Activated CD4-positive, alpha-beta T cell treated with anti-CD3 and anti-CD28 coated beads, Interleukin-2, amount 10 ng/mL, durations not matched to agents 24 days and 14 days (primary cell): ENCODE results near the gene PCTP. TPM values are rescaled to one million over a fixed set of nuclear protein-coding genes. Genes with fewer than 3 reads are reported as not detected.

Experiments
- DNase-seq: peaks from one replicate; pipeline ENCODE4 v3.0.0; 2022
- H3K27ac Mint-ChIP-seq: one replicate; pipeline ENCODE4 v1.8.0; 2022; ENCODE audit warnings: mild to moderate bottlenecking, mixed read lengths
- H3K27me3 Mint-ChIP-seq: one replicate; pipeline ENCODE4 v1.8.0; 2022; ENCODE audit warnings: mixed read lengths
- H3K36me3 Mint-ChIP-seq: one replicate; pipeline ENCODE4 v1.8.0; 2022; ENCODE audit warnings: low read depth, mild to moderate bottlenecking, mixed read lengths
- H3K4me1 Mint-ChIP-seq: one replicate; pipeline ENCODE4 v1.8.0; 2021; ENCODE audit warnings: mixed read lengths
- H3K4me3 Mint-ChIP-seq: one replicate; pipeline ENCODE4 v1.8.0; 2022; ENCODE audit warnings: mild to moderate bottlenecking, moderate library complexity, mixed read lengths
- H3K9me3 Mint-ChIP-seq: one replicate; pipeline ENCODE4 v1.8.0; 2021; ENCODE audit warnings: mixed read lengths
- intact Hi-C: fragments of 100-400 bp; cut with micrococcal nuclease; formaldehyde crosslinking; loops from one replicate; pipeline ENCODE4 v1.15.1; 2023
- total RNA-seq: library from RNA; stranded (reverse); gene quantifications from 2 replicates; pipeline ENCODE4 v1.2.3, GENCODE V29; 2022

Gene PCTP
- total RNA-seq, 1 donor from 2014 or later: 6.4 TPM

- Mint-ChIP-seq H3K27me3 (peaks cover 6% of the 10 kb centered on the region), H3K27ac (no peak overlapping the region), H3K4me1 (no peaks in the 10 kb centered on the region), H3K4me3 (no peak overlapping the region), H3K9me3 (peaks cover 7% of the 10 kb centered on the region), H3K36me3 (no peaks in the 10 kb centered on the region)
- intact Hi-C loops: no loop called here
- DNase-seq: no peak
These were observed 65.9 kb downstream of the PCTP start for GRCh38 chr17:55816532-55817396.

- Mint-ChIP-seq H3K4me3 (no peak overlapping the region), H3K27me3 (peaks cover 6% of the 10 kb centered on the region), H3K36me3 (no peaks in the 10 kb centered on the region), H3K9me3 (peaks cover 7% of the 10 kb centered on the region), H3K4me1 (no peaks in the 10 kb centered on the region), H3K27ac (no peak overlapping the region)
- no peak for DNase-seq
- intact Hi-C loops: no loop called here
These were observed 66.5 kb downstream of the PCTP start for GRCh38 chr17:55817397-55817709.

DNA sequence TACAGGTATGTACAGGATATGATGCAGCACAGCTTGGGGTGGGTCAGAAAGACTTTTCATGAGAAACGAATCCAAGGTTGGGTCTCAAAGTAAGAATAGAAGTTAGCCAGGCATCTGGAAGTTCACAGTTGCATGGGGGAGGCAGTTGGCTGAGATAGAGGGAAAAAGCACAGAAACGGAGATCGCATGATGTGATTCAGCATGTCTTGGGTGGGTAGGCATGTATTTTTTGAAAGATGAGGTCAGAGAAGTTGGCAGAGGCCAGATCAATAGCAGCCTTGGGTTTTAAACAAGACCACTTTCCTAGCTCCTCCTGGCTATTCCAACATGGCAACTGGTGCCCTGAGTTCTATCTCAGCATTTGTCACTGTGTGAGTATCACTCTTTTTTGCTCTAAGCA, 67.2 kb downstream of the PCTP start:
- Mint-ChIP-seq H3K4me1 (no peaks in the 10 kb centered on the region), H3K36me3 (no peaks in the 10 kb centered on the region), H3K9me3 (peaks cover 7% of the 10 kb centered on the region), H3K4me3 (no peak overlapping the region), H3K27ac (no peak overlapping the region), H3K27me3 (peaks cover 6% of the 10 kb centered on the region)
- no peak for DNase-seq
- intact Hi-C loops: no loop called here

GRCh38 chr17:55818451-55819375, 67.9 kb downstream of the PCTP start:
- intact Hi-C loops: no loop called here
- no peaks in the 10 kb centered on the region for H3K4me1 Mint-ChIP-seq
- H3K9me3 Mint-ChIP-seq: peaks cover 7% of the 10 kb centered on the region

DNA sequence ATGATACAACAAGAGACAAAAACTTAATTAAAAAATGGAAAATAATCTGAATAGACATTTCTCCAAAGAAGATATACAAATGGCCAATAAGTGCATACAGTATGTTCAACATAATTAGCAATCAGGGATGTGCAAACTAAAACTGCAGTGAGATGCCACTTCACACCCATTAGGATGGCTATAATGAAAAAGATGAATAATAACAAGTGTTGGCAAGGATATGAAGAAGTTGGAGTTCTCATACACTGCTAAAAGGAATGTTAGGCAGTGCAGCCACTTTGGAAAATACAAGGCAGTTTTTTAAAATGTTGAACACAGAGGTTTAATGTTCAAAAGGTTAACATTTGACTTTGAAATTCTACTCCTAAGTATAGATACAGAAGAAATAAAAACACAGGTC, 69.8 kb downstream of the PCTP start:
- Mint-ChIP-seq H3K4me3 (no peak overlapping the region), H3K9me3 (peaks cover 7% of the 10 kb centered on the region), H3K27ac (no peak overlapping the region), H3K4me1 (no peaks in the 10 kb centered on the region), H3K36me3 (no peaks in the 10 kb centered on the region), H3K27me3 (peaks cover 6% of the 10 kb centered on the region)
- DNase-seq: no peak
- intact Hi-C loops: no loop called here

More at GRCh38 chr17:55818451-55819375, 67.9 kb downstream of the PCTP start:
- Mint-ChIP-seq H3K27me3 (peaks cover 6% of the 10 kb centered on the region), H3K27ac (no peak overlapping the region), H3K4me3 (no peak overlapping the region), H3K36me3 (no peaks in the 10 kb centered on the region)
- DNase-seq: no peak

DNA sequence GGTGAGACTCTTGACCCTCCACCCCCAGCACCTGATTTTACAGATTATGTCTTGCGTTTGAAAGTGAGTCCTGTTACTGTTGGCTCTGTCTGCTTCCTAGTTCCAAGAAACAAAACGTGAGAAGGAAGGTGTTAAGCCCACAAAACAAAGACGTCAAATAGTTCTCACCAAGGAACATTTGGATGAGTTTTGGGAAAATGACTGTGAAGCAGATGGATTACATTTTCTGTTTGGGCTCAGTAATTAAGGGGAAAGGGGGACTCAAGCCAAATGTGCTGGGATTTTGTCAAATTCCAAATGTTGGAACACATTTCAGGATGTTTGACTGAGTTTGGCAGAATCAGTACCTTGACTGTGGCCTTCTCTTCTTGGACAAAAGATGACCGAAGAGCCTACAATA, 71.2 kb downstream of the PCTP start:
- H3K9me3 Mint-ChIP-seq: peaks cover 7% of the 10 kb centered on the region
- H3K27ac Mint-ChIP-seq: no peak overlapping the region
- peaks cover 6% of the 10 kb centered on the region for H3K27me3 Mint-ChIP-seq
- H3K4me1 Mint-ChIP-seq: no peaks in the 10 kb centered on the region
- DNase-seq: no peak
- no peak overlapping the region for H3K4me3 Mint-ChIP-seq
- H3K36me3 Mint-ChIP-seq: no peaks in the 10 kb centered on the region
- intact Hi-C loops: no loop called here

- H3K27ac Mint-ChIP-seq: no peak overlapping the region
- no peak for DNase-seq
- no peaks in the 10 kb centered on the region for H3K4me1 Mint-ChIP-seq
- no peaks in the 10 kb centered on the region for H3K36me3 Mint-ChIP-seq
- H3K27me3 Mint-ChIP-seq: peaks cover 1% of the 10 kb centered on the region
- H3K9me3 Mint-ChIP-seq: peaks cover 3% of the 10 kb centered on the region
- H3K4me3 Mint-ChIP-seq: no peak overlapping the region
- intact Hi-C loops: no loop called here
These were observed 74.4 kb downstream of the PCTP start for GRCh38 chr17:55825213-55825612.

Other genes starting within 250 kb of the PCTP start
- not detected in 2 replicates for gene SMIM36, start 239.6 kb upstream of the PCTP start, total RNA-seq
- not detected in 2 replicates for gene TMEM100, start 28.2 kb upstream of the PCTP start, total RNA-seq